ENCODE data around the gene SACM1L.

Gene SACM1L

DNA sequence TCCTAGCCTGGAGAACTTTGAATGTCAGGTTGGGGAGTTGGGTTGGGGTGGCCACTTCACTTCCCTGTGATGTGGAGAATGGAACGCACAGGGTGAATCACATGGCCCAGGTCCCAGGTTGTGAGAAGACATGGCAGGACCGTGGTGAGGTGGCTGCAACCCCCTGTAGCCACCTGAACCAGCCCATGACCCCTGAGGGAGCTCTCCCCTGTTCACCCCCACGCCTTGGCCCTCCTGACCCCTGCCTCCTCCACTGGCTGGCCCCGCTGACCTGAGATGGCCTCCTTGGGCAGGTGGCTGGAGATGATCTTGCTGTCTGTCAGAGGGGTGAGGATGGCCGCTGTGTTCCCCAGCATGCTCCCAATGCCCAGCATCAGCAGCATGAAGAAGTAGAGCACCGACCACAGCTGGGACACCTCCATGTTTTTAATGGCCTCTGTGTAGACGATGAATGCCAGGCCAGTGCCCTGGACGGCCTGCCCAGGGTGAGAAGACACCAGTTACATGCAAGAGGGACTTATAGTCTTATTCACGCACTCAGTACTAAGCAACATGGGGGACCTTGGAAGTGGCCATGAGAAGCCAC lies 76.2 kb downstream of the SACM1L start:
- DNase-seq (ENCODE audit: low read depth in 1 of 2, low spot score in 1 of 2): no peak

DNA sequence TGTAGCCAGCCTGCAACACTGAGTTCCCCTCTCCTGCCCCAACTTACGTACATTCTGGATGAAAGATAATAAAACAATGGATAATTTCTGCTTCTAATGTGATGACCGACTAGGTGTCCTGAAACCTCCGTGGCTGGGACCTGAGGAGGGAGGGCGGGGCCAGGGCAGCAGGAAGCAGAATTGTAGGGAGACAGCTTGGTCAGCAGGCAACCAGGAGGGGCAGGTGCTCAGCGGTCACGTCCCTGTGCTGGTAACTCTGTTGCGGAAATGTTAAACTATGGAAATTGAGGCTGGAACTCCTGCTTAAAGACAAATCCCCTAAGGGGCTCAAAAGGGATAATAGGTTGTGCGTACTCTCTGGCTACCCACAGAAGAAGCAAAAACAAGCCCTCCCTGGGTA lies 76.8 kb downstream of the SACM1L start:
- DNase-seq (ENCODE audit: low read depth in 1 of 2, low spot score in 1 of 2): no peak

DNA sequence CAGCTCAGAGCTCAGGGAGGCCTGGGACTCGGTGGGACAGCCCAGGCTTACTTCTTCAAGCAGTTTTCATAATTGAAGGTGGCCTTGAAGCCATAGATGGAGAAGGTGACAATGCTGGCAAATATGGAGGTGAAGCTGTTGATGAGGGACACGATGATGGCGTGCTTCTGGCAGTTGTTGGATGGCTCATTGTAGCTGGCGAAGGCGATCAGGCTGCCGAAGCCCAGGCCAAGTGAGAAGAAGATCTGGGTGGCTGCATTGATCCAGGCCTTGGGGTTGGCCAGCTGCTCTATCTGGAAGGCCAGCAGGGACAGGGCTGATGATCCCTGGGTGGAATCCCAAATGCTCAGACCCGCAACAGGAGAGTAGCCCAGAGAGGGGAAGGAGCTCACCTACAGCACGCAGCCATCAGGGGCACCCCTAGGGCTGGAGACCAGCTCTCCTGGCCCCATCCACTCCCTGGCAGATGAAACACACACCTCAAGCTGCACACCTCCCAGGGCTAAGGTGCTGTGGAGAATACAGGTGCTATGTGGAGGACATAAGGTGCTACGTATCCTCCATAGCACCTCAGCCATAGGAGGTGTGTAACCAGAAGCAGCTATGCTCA lies 82.1 kb downstream of the SACM1L start:
- DNase-seq (ENCODE audit: low read depth in 1 of 2, low spot score in 1 of 2): no peak

DNA sequence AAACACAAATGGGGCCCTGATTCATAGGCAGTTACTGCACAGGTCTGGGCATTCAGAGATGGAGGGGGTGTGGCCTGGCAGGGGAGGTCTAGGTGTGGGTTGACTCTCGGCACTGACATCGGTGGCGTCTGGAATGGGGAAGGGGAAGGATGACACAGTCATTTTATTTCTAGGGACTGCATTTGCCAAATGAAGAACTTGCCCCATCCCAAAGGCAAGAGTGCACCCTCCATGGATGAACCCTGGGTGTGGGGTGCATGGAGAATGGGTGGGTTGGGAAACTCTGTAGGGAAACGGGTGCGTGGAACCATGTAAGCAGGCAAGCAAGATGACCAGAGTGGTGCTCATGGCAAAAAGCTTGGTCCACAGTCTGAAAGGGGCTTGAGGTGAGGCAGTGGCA lies 82.6 kb downstream of the SACM1L start:
- no peak for DNase-seq (ENCODE audit: low read depth in 1 of 2, low spot score in 1 of 2)

DNA sequence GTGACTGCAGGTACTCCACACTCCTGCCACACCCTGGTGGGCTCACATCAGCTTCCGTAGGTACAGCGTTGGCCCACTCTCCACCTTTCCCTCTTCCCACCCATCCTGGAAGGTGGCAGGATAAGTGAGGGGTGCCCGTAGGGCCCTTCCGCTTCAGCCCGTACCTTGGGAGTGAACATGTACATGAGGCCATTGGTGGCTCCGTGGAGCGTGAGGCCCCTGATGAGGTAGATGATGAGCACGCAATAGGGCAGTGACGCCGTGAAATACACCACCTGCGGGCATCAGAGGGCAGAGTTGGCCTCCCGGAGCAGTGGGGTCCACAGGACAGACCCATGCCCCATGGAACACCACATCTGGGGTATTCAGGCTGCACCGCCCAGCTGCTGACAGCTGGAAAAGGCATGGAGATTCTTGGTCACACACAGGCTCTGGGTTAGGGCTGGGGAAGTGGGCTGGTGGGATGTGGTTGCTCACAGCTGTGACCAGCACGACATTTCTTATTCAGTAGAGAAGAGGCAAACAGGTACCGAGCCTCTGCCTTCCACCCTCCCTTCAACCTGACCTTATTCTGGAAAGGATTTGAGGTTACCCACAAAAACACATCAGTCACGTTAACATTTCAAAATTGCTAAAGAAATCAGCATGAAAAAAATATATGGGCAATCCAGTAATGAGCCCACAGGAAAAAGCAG lies 83.3 kb downstream of the SACM1L start:
- DNase-seq (ENCODE audit: low read depth in 1 of 2, low spot score in 1 of 2): no peak

DNA sequence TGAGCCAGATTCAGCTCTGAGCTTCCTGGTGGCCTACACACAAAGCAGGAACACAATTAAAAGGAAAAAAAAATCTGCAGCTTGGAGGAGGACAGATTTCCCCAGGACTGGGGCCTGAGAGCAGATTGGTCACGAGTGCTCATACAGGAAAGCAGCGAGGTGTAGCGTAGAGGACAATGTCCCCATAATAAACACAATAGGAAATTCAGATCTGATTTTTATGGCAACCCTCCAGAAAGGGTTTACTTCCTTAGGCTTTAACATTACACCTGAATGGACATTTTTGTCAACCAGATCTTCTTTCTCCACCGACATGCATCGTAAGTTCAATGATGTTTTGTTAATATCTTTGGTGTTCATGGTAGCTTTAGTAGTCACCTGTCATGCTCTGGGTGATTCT lies 83.9 kb downstream of the SACM1L start:
- DNase-seq (ENCODE audit: low read depth in 1 of 2, low spot score in 1 of 2): no peak

DNA sequence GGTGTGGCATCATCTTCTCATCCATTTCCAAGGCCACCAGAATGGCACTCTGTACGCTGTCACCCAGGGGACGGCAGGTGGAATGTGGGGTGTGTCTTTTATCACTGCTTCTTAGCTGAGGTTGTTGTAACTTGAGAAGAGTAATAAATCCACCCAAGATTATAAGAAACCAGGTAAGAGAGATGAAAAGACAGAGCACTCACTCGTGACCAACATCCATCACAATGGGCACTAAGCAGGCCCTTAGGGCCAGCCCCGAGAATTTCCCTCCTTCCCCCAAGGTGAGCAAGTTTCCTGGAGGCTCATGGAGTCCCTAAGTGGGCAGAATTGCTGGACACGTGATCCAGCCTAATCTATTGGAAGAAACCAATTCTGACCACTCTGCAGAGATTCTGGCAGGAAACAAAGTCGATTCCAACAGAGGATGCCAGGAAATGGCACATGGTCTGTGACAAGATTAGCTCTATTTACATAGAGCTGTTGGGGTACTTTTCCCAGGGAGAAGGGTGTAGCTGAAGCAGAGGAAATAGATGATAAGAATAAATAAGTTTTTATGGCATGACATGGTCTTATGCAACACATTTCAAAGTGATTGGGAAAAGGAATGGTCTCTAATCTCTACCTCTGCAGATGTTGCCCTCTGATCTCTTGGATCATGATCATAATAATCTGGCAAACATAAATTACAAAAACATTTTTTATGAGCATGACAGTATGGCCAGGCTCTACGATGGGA lies 84.7 kb downstream of the SACM1L start:
- no peak for DNase-seq (ENCODE audit: low read depth in 1 of 2, low spot score in 1 of 2)

DNA sequence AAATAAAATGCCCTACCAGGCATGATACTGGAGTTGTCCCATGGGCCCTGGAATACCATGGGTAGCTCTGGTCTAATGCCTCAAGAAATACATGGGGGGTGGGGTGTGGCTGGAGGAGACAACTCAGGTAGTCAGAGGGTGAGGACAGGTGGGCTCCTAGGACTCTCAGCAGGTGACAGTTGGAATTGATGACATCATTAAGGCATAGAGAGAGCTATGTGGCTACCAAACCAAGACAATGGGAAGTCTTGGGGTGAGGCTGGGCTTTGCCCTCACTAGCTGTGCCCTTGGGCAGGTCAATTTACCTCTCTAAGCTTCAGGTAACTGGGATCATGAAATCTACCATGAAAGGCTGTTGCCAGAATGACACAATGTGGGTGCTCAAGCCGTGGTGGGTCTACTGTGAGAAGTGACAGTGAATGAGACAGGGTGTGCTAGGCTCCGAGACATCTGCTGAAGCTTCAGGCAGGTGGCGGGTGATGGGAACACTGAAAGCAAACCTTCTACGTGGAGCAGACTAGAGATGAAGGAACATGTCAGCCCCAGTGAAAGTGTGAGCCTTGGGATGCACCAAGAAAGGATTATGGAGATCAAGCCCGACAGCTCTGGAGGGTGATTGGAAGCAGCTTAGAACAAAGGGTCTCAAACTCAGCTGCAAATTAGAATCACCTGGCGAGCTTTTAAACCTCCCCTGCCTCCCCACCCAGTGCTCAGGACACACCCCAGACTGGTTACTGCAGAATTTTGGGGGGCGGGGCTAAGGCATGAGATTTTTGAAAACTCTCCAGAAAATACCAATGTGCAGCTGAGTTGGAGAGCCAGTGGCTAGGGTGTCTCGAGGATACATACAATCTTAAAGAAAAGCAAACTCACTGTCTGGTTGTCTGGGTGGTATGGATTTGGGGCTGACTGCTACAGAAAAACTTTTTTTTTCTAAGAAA lies 85.7 kb downstream of the SACM1L start:
- no peak for DNase-seq (ENCODE audit: low read depth in 1 of 2, low spot score in 1 of 2)

DNA sequence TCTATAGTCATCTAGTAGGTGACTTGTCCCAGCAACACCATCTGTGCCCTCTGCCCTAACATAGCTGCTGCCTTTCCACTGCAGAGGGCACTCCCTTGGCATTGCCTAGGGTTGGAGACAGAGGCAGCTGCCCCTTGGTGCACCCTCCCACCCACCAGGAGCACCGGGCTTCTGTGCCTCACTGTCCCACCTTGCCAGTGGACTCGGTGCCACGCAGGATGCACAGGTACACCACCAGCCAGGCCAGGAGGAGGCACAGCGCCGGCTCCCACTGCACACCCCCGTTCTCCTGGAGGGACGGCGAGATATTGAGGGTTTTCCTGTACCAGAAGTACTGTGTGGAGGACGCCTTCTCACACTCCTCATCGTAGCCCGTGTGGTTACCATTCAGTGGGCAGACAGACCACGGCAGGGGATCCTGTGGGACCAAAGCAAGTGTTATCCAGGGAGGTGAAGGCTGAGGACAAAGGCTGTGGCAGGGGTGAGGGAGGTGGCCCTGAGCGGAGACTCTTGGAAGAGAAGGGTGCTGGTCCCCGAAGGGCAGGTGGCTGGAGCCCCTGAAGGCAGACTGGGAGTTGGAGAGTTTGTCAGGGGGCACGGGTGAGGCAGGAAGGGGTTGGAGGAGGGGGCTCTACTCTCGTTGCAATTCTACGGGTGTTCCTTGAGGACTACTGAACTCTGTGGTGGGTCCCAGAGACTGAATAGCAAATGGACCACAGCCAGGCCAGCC lies 86.5 kb downstream of the SACM1L start:
- DNase-seq (ENCODE audit: low read depth in 1 of 2, low spot score in 1 of 2): no peak

DNA sequence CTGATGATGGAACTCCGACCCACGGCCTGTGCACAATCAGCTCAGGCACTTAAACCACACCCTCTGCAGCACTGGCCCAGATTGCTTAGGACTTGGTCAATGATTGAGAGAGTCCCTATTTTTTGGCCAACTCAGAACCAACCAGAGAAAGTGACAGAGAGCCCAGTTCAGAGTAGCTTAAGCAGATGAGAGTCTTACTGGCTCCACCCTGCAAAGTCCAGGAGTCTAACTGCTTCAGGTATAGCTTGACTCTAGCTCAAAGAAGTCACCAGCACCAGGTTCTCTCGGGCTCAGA lies 87.1 kb downstream of the SACM1L start:
- DNase-seq (ENCODE audit: low read depth in 1 of 2, low spot score in 1 of 2): no peak

DNA sequence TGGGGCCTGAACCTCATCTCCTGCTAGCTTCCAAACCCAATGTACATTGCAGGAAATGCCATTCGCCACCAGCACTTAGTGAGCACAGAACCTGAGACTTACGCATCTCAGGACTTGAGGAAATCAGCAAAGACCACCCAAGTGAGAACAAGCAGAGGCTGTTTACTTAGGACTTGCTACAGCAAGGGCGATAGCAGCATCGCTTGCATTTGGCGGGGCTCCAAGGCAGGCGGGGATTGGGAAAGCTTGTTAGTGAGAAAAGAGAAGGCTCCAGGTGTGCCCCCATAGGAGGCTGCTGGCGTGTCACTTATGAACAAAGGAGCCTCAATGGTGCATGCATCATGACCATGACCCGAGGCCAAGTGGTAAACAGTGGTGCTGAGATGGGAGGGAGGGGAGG lies 87.4 kb downstream of the SACM1L start:
- no peak for DNase-seq (ENCODE audit: low read depth in 1 of 2, low spot score in 1 of 2)

DNA sequence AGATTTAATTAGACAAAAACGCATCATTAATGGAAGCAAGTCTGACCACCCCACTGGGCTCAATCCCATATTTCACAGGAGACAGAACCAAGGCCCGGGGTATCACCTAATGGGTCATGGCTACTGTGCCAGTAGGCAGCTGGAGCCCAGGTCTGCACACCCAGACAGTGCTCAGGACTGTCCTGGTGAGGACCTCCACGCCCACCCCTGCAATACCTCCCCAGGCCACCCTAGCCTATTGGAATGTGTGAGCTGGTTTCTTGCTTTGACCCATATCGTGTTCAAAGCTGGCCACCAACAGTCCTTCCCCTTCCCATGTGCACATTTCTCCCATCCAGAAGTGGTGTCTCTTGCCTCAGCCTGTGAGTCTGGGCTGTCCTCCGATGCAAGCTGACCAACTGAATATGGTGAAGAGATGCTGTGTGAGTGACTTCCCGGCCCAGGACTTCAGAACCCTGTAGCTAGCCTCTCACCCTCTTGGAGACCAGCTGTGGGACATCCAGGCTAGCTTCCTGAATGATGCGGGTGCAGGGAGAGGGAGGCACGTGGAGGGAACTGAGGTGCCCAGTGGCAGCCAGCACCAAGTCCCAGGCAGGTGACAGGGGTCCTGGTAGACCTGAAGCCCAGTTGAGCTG lies 88.0 kb downstream of the SACM1L start:
- no peak for DNase-seq (ENCODE audit: low read depth in 1 of 2, low spot score in 1 of 2)

DNA sequence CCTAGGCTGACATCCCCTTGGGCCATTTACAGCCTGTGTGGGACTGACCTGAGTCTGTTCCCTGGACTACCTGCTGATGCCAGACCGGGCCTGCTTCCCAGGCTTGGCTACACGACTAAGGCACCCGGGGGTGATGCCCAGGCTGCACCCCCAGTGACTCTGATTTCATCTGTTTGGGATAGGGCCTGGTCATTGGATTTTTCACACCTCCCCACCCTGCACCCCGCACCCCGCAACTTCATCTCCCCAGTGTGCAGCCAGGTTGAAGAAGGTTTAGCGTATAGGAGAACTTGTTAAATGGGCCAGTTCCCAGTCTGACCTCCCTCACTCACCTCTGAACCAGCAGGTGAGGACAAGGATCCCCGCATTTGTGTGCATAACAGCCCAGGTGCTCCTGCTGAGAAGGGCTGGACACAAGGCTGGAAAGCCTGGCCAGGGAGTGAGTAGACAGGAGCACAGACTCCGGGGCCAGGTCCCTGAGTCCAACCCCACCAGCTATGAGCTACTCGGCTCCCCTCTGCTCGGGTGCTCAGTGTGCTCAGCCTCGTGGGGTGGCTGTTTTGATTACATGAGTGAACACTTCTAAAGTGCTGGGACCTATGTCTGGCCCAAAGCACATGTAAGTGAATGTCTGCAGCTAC lies 88.7 kb downstream of the SACM1L start:
- no peak for DNase-seq (ENCODE audit: low read depth in 1 of 2, low spot score in 1 of 2)

DNA sequence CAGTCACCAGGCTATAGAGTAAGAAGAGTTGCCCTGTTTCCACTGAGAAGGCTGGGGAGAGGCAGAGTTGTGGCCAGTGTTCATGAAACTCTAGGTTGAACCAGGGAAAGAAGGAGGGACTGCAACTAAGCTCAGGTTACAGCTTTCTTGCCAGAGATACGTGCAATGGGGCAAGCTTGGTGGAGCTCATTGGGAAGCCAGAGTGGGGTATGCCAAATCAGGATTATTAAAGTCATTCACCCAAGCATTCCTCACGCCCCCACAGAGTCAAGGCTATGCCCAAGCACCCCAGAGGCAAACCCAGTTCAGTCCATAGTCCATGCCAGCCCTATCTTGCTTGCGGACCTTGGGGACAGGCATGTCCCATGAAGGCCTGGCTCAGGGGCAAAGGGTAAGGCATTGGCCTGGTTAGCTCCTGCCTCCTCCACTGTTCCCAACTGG lies 89.6 kb downstream of the SACM1L start:
- no peak for DNase-seq (ENCODE audit: low read depth in 1 of 2, low spot score in 1 of 2)

DNA sequence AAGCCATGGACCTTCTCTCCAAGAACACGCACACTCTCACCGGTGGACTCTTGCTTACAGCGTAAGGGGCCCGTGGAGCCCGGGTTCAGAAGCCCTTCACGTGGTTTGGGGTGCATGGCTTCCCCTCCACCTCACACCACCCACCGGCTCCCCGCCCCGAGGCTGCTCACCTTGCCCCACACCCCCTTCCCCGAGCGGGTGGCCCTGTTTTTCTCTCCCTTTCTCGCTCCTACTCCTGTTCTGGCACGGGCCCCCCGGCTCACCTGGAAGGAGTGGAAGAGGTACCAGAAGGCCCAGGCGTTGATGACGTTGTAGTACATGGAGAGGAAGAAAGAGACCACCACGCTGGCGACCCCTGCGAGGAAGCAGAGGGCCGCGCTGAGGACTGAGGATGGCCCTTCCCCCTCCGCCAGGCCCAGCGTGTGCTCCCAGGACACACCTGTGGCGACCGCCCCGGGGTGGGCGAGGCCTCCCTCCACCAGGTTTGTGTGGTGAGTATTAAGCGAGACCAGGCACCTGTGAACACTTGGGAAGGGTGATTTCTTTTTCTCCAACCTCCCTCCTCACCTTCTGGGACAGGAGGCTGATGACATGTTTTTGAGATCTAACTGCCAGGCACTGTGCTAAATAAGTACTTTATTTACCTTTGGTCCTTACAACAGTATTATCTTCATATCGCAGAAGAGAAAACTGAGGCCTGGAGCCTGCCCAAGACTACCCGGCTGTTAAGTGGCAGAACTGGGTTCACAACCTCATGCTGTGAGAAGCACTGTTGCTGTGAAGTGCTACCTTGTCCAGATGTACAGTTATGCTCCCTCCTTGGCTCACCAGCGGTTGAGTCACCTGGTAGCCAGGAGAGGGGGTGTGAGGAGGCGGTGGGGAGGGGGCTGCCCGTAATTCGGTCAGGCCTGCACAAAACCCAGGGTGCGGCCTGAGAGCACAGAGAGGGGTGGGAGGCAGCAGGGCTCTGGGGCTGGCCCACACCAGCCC lies 90.8 kb downstream of the SACM1L start:
- no peak for DNase-seq (ENCODE audit: low read depth in 1 of 2, low spot score in 1 of 2)

DNA sequence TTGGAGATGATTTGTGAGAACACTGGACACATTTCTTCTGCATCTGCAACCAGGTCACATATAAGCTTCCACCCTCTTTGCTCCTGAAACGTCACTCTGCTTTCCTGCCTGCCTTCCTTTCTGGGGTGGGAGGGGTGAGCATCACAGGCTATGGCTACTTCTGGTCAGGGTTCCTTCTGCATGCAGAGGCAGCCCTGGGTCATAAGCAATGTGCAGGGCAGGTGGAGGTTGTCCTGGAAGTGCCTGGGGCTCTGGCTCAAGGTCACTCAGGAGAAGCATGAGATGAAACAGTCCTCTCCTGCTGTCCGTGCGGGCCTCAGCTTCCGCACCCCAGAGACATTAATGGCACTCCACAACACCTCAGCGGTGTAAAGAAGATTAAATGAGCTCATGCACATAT lies 92.1 kb downstream of the SACM1L start:
- no peak for DNase-seq (ENCODE audit: low read depth in 1 of 2, low spot score in 1 of 2)

DNA sequence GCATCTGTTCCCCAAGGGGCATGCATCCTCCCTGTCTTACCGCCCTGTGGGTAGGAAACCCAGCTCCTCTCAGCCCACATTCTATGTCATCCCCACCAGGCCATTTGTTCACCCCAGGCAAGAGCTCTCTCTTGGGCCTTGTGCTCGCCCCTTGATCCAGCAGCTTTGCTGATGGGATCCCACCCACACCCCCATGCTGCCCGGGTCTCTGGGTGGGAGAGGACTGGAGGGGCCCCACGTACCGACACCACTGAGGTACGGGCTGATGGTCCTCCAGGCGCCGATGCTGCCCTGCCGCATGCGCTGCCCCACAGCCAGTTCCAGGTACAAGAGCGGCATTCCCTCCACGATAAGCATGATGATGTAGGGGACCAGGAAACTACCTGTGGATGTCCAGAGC lies 92.6 kb downstream of the SACM1L start:
- DNase-seq (ENCODE audit: low read depth in 1 of 2, low spot score in 1 of 2): no peak

DNA sequence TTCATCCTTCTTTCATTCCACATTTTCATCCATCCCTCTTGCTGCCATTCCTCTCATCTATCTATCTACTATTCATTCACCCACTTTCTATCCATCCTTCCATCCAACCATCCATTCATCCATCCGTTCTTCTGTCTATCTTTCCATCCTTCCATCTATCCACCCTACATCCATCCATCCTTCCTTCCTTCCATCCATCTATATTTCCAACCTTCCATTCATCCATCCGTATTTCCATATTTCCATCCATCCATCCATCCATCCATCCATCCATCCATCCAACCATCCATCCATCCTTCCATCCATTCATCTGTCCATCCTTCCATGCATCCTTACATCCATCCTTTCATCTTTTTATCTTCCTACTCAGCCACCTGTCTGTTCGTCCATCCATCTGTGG lies 93.2 kb downstream of the SACM1L start:
- no peak for DNase-seq (ENCODE audit: low read depth in 1 of 2, low spot score in 1 of 2)
